ENCODE measurements around the gene LRRC74A. TPM values are rescaled to one million over a fixed set of nuclear protein-coding genes. Genes with fewer than 3 reads are reported as not detected.

LRRC74A gene
- total and polyA plus RNA-seq, 2 donors (not counting 3 experiments of a cell fraction or from before 2014, with no cell fraction given) = not detected

- Histone ChIP-seq H3K4me1 (ENCODE audit: control insufficient read depth, extremely low read depth, insufficient read depth, low read length) (peaks cover 12% of the 10 kb centered on the region), H3K4me3 (replicated peaks in 1 of 3; ENCODE audit: insufficient read depth in 1 of 3, low read depth in 1 of 3, low read length in 3 of 3) (no peak overlapping the region), H2AFZ (ENCODE audit: low read depth, low read length) (no peak overlapping the region), H3K9me1 (replicated peaks; ENCODE audit: control insufficient read depth, extremely low read depth, insufficient read depth, low read length) (no peaks in the 10 kb centered on the region), H3K4me2 (ENCODE audit: insufficient read depth, low read length) (no peak overlapping the region), H3K36me3 (ENCODE audit: control insufficient read depth in 2 of 2, extremely low read depth in 1 of 2, insufficient read depth in 2 of 2, low read length in 2 of 2) (no peaks in the 10 kb centered on the region), H3K9me3 (replicated peaks; ENCODE audit: control insufficient read depth, insufficient read depth, low read length) (no peaks in the 10 kb centered on the region), H3K79me2 (ENCODE audit: control insufficient read depth, insufficient read depth, low read length) (no peaks in the 10 kb centered on the region), H3K27ac (ENCODE audit: insufficient read depth, low read depth, low read length) (no peak overlapping the region), H3K27me3 (ENCODE audit: control insufficient read depth in 2 of 2, insufficient read depth in 2 of 2, low read length in 2 of 2) (peaks cover 3% of the 10 kb centered on the region in 2 experiments), H4K20me1 (replicated peaks; ENCODE audit: control insufficient read depth, extremely low read depth, insufficient read depth, low read length) (no peaks in the 10 kb centered on the region), H3K9ac (replicated peaks; ENCODE audit: extremely low read depth, insufficient read depth, low read length) (no peak overlapping the region)
- dilution Hi-C loops (cut with MboI; ENCODE audit: extremely low pct_ligation_motif_present, low sequenced_read_pairs) (no loop called here), intact Hi-C loops (cut with micrococcal nuclease) (loop anchor here (5.0 kb wide), 1 partner anchor 52 kb away; the partner anchor contains the start of gene ANGEL1)
- CTCF ChIA-PET = interaction anchor here (1.0 to 1.7 kb wide), 6 partner anchors 9 to 595 kb away, joined by 3 to 19 read pairs (median 9); no protein-coding TSS in a partner anchor
- FAIRE-seq (peak; percentile 60), DNase-seq (ENCODE audit: low read depth, low spot score) (peak; percentile 43)
- no TSS peak for BruUV-seq (replicated peaks)
- POLR2A ChIA-PET = no interaction called here
- TF ChIP-seq MAX (IDR thresholded peaks at IDR 0.05; ENCODE audit: insufficient read depth, insufficient read length) = peak; percentile 9
- no peak for TF ChIP-seq GATA2 (IDR thresholded peaks at IDR 0.05; ENCODE audit: insufficient read depth, insufficient read length, low read depth, low read length)
- TF ChIP-seq JUN (IDR thresholded peaks at IDR 0.05; ENCODE audit: borderline replicate concordance, insufficient read depth, insufficient read length, low read depth) = no peak
- TF ChIP-seq POLR2AphosphoS5 (IDR thresholded peaks at IDR 0.05; ENCODE audit: insufficient read depth, low read depth, low read length) = no peak
- TF ChIP-seq MYC (IDR thresholded peaks at IDR 0.05; ENCODE audit: low read depth, low read length) = no peak
- no peak for TF ChIP-seq POLR2A (IDR thresholded peaks at IDR 0.05; ENCODE audit: low read depth, low read length)
- no peak for TF ChIP-seq FOS (IDR thresholded peaks at IDR 0.05; ENCODE audit: borderline replicate concordance, insufficient read depth, low read length)
- no peak for TF ChIP-seq EZH2 (IDR thresholded peaks at IDR 0.05; ENCODE audit: borderline replicate concordance, low read depth, low read length, severe bottlenecking)
These were observed 37.7 kb downstream of the LRRC74A start for GRCh38 chr14:76863724-76864407.

All from endothelial cell of umbilical vein (primary cell).